ENCODE results near the gene SF3A2. TPM values are rescaled to one million over a fixed set of nuclear protein-coding genes. Genes with fewer than 3 reads are reported as not detected.
A peak's percentile ranks its signal among the peaks of the same experiment; 100 is the strongest.

The SF3A2 gene, protein sequence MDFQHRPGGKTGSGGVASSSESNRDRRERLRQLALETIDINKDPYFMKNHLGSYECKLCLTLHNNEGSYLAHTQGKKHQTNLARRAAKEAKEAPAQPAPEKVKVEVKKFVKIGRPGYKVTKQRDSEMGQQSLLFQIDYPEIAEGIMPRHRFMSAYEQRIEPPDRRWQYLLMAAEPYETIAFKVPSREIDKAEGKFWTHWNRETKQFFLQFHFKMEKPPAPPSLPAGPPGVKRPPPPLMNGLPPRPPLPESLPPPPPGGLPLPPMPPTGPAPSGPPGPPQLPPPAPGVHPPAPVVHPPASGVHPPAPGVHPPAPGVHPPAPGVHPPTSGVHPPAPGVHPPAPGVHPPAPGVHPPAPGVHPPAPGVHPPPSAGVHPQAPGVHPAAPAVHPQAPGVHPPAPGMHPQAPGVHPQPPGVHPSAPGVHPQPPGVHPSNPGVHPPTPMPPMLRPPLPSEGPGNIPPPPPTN
- total RNA-seq (10 to 100 TPM; 29.2 to 32.2 TPM), polyA plus RNA-seq (ENCODE audit: insufficient read length in 2 of 2) (10 to 100 TPM; 80.5 to 97.8 TPM)
- long read RNA-seq, donor 1, transcript SF3A2-201 (9 exons, 1,963 nt) = major isoform, 19 of 20 reads
- long read RNA-seq, donor 1, partial matches to known transcripts = 0 of 20 reads
- long read RNA-seq, donor 1, other reads (novel, unspliced or antisense) = 0 of 20 reads
- long read RNA-seq, donor 2, transcript SF3A2-201 (9 exons, 1,963 nt) = major isoform, 11 of 12 reads
- long read RNA-seq, donor 2, partial matches to known transcripts = 0 of 12 reads
- long read RNA-seq, donor 2, other reads (novel, unspliced or antisense) = 0 of 12 reads
- long read RNA-seq, donor 3, transcript SF3A2-201 (9 exons, 1,963 nt) = major isoform, 15 of 23 reads
- long read RNA-seq, donor 3, partial matches to known transcripts = 7 of 23 reads
- long read RNA-seq, donor 3, other reads (novel, unspliced or antisense) = 0 of 23 reads
- long read RNA-seq, donor 4, transcript SF3A2-201 (9 exons, 1,963 nt) = major isoform, 32 of 47 reads
- long read RNA-seq, donor 4, transcript SF3A2-207 (5 exons, 724 nt) = minor isoform, 5 of 47 reads
- long read RNA-seq, donor 4, partial matches to known transcripts = 8 of 47 reads
- long read RNA-seq, donor 4, other reads (novel, unspliced or antisense) = 0 of 47 reads

DNA sequence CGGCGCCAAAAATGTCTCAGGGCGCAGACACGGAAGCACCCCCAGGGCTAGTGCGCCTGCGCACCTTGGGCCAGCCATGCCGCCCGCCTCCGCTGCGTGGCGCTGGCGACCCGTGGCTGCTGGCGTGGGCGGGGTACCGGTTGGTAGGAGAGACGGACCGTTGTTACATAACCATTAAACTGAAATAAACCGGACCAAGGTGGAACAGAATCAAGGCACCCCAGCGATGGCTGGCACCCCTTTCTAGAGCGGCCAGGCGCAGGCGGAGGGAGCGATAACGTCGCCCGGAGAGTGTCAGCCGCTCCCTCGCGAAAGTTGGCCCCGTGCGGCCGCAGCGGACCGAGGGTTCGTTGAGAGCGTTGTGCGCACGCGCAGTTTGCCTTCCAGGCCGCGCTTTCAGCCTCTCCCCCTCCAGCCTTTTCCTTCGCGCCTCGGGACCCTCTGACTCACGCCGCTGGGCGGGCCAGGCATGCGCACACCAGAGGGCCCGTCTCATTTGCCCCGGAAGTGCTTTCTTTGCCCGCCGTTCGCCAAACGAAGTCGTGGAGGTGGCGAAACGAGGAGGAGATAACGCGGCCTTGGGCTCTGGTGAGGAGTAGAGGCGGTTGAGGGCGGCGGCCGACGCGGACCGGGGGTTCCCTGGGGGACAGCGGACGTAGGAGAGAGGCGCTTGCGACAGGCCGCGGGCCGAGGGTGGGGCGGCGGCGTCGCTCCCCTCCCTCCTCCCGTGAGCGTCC, at the start of gene SF3A2, which contains the start of gene PLEKHJ1:
SF3A2 (plus strand) TSS at position 511 of the 737 bp plus-strand sequence. CDS start 6,595 bp downstream, outside the sequence.
PLEKHJ1 (minus strand) TSS at position 16 of the 737 bp plus-strand sequence. CDS start 81 bp downstream, outside the sequence.
- H3K4me1 ChIP-seq (ENCODE audit: control insufficient read depth, insufficient read depth, low read length) = peaks cover 66% of the 10 kb centered on the region
- no peaks in the 10 kb centered on the region for H3K27me3 ChIP-seq (ENCODE audit: control insufficient read depth, insufficient read depth, low read length)
- peaks cover 60% of the 10 kb centered on the region for H3K36me3 ChIP-seq (ENCODE audit: control insufficient read depth, insufficient read depth, low read length)
- H3K9me3 ChIP-seq (ENCODE audit: control insufficient read depth, insufficient read depth, low read length) = no peaks in the 10 kb centered on the region
- WGBS (ENCODE audit: insufficient coverage) = under 1% methylated on average over 78 of the region's 80 CpGs
- peak within 1 kb of the TSS; percentile 68 for H3K4me3 ChIP-seq (ENCODE audit: low read depth, low read length)
- peak; percentile 94 to 100 (median 96) for DNase-seq (ENCODE audit: low read depth in 4 of 6, low spot score in 6 of 6)
- H3K27ac ChIP-seq (ENCODE audit: low read depth, low read length) = peak within 1 kb of the TSS; percentile 98

DNA sequence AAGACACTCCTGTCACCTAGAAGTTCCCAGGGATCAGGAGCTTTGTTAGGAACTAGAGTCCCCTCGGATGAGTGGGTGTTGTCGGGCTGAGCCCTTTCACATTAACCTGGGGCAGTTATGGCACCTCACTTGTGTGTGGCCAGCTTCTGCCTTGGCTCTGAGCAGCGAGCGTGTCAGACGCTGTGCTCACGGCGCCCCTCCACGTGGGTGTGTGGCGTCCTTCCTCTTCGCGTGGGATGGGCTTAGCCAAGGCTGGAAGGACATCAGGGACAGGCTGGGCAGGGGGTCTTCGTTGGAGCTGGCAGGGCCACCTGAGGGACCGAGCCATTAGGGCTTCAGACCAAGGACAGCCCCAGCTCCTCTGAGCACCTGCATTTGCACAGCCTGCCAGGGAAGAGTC, 49.5 kb upstream of the SF3A2 start:
- Histone ChIP-seq H3K36me3 (ENCODE audit: control insufficient read depth, insufficient read depth, low read length) (peaks cover 100% of the 10 kb centered on the region), H3K9me3 (ENCODE audit: control insufficient read depth, insufficient read depth, low read length) (no peaks in the 10 kb centered on the region), H3K4me1 (ENCODE audit: control insufficient read depth, insufficient read depth, low read length) (peaks cover 22% of the 10 kb centered on the region), H3K27me3 (ENCODE audit: control insufficient read depth, insufficient read depth, low read length) (no peaks in the 10 kb centered on the region), H3K27ac (ENCODE audit: low read depth, low read length) (peak overlapping the region; percentile 54), H3K4me3 (ENCODE audit: low read depth, low read length) (no peak overlapping the region)
- WGBS (ENCODE audit: insufficient coverage) = 92% methylated on average over 13 of the region's 13 CpGs
- DNase-seq (ENCODE audit: low read depth in 4 of 6, low spot score in 6 of 6) = no peak

DNA sequence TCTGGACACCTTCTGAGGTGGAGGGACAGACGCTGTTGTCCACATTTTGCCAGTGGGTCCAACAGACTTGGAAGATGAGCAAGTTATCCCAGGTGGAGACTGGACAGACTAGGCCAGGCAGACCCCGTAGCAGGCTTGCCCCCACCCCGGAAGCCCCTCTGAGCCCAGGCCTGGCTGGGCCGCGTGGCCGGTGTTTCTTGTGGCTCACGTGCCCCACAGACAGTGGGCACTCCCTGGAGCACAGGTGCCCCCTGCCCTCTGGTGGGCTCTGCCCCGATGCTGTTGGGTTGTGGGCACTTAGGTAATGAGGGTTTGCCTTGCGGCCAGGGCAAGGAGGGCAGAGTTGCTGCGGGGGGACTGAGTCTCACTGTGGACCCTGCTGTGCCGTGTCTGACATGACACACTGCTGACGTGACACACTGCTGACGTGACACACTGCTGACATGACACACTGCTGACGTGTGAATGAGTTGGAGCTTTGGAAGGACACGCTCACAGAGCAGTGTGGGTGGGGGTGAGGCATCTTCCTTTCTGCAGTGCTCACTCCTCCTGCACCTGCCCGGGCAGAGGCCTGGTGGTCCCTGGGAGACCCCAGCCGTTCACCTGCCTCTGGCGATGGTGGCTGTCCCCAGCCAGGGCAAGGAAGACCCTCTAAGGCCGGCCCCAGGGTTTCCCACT, 47.8 kb upstream of the SF3A2 start:
- no peak overlapping the region for H3K4me3 ChIP-seq (ENCODE audit: low read depth, low read length)
- no peak for DNase-seq (ENCODE audit: low read depth in 4 of 6, low spot score in 6 of 6)
- H3K27ac ChIP-seq (ENCODE audit: low read depth, low read length) = no peak overlapping the region
- peaks cover 100% of the 10 kb centered on the region for H3K36me3 ChIP-seq (ENCODE audit: control insufficient read depth, insufficient read depth, low read length)
- H3K9me3 ChIP-seq (ENCODE audit: control insufficient read depth, insufficient read depth, low read length) = no peaks in the 10 kb centered on the region
- H3K27me3 ChIP-seq (ENCODE audit: control insufficient read depth, insufficient read depth, low read length) = no peaks in the 10 kb centered on the region
- H3K4me1 ChIP-seq (ENCODE audit: control insufficient read depth, insufficient read depth, low read length) = peaks cover 14% of the 10 kb centered on the region
- 96% methylated on average over 15 of the region's 19 CpGs for WGBS (ENCODE audit: insufficient coverage)

DNA sequence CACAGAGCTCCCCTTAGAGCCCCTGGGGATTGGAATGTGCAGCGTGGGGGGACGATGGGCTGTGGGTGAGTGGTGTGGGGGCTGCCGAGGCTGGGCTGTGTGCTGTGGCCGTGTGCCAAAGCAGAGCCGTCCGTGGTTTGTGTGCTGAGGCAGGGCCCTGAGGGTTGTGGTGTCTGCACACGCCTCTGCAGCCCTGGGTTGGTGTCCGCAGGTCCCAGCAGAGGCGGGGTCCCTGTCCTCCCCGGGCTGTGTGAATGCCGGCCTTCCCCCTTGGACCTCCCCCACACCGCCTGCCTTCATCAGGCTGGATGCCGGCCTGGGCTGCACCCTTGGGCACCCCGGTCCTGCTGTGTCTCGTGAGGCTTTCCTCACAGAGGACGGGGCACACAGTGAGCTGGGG, 46.7 kb upstream of the SF3A2 start:
- no peak overlapping the region for H3K4me3 ChIP-seq (ENCODE audit: low read depth, low read length)
- no peak overlapping the region for H3K27ac ChIP-seq (ENCODE audit: low read depth, low read length)
- H3K4me1 ChIP-seq (ENCODE audit: control insufficient read depth, insufficient read depth, low read length) = peaks cover 14% of the 10 kb centered on the region
- no peaks in the 10 kb centered on the region for H3K27me3 ChIP-seq (ENCODE audit: control insufficient read depth, insufficient read depth, low read length)
- WGBS (ENCODE audit: insufficient coverage) = 96% methylated on average over 14 of the region's 16 CpGs
- H3K36me3 ChIP-seq (ENCODE audit: control insufficient read depth, insufficient read depth, low read length) = peaks cover 100% of the 10 kb centered on the region
- DNase-seq (ENCODE audit: low read depth in 4 of 6, low spot score in 6 of 6) = no peak
- no peaks in the 10 kb centered on the region for H3K9me3 ChIP-seq (ENCODE audit: control insufficient read depth, insufficient read depth, low read length)

DNA sequence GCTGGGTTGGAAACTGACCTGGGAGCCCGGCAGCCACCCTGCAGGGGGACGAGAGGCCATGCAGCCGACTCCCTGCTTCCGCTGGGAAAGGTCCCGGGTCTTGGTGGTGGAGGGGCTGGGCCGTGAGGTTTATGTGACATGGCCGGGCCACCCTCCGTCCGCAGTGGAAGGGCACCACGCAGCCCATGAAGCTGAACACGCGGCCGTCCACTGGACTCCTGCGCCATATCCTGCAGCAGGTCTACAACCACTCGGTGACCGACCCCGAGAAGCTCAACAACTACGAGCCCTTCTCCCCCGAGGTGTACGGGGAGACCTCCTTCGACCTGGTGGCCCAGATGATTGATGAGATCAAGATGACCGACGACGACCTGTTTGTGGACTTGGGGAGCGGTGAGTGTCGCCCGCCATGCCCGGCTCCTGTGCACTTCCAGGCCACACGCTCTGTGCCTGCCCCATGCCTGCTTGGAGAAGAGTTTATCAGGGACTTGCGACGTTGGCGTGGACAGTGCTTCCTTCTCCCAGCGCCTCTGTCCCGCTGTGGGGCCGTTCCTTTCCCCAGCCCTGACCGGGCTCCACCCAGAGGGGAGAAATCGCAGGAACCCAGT, 45.7 kb upstream of the SF3A2 start:
- DNase-seq (ENCODE audit: low read depth in 4 of 6, low spot score in 6 of 6) = no peak
- H3K27me3 ChIP-seq (ENCODE audit: control insufficient read depth, insufficient read depth, low read length) = no peaks in the 10 kb centered on the region
- no peak overlapping the region for H3K4me3 ChIP-seq (ENCODE audit: low read depth, low read length)
- H3K36me3 ChIP-seq (ENCODE audit: control insufficient read depth, insufficient read depth, low read length) = peaks cover 100% of the 10 kb centered on the region
- H3K4me1 ChIP-seq (ENCODE audit: control insufficient read depth, insufficient read depth, low read length) = peaks cover 10% of the 10 kb centered on the region
- H3K9me3 ChIP-seq (ENCODE audit: control insufficient read depth, insufficient read depth, low read length) = no peaks in the 10 kb centered on the region
- WGBS (ENCODE audit: insufficient coverage) = 94% methylated on average over 37 of the region's 37 CpGs
- H3K27ac ChIP-seq (ENCODE audit: low read depth, low read length) = no peak overlapping the region

DNA sequence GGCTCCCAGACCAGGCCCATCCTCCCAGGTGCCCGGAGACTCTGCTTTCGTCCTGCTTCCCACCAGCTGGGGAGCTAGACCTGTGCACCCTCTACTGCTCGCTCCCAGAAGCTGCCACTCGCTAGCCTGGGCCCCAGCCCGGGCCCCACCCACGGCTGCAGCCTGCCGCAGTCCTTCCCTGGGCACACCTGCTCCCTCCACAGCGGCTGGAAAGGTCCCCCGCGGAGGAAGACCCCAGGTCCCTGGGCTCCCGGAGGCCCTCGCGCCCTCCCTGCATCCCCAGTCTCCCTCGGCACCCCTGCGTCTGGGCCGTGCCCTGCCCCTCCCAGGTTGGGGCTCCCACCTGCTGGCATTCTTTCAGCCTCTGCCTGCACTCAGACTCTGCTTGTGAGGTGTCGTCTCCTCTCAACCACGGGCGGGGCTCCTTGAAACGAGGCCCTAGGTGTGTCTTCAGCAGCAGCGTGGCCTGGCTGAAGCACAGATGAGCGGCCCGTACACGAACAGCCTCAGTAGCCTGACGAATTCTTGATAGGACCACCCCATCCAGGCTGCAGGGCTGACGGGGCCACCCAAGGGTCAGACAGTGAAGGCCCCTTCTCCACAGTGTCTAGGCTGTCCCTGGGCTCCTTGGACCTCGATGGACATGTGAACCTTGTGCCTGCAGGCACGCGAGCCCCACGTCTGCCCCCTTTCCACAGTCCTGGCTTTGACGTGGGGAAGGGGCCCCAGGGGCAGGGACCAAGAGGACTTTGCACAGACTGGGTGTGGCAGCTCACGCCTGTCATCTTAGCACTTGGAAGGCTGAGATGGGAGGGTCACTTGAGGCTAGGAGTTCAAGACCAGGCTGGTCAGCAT, 44.9 kb upstream of the SF3A2 start:
- Histone ChIP-seq H3K27ac (ENCODE audit: low read depth, low read length) (no peak overlapping the region), H3K36me3 (ENCODE audit: control insufficient read depth, insufficient read depth, low read length) (peaks cover 100% of the 10 kb centered on the region), H3K4me3 (ENCODE audit: low read depth, low read length) (no peak overlapping the region), H3K27me3 (ENCODE audit: control insufficient read depth, insufficient read depth, low read length) (no peaks in the 10 kb centered on the region), H3K4me1 (ENCODE audit: control insufficient read depth, insufficient read depth, low read length) (peaks cover 3% of the 10 kb centered on the region), H3K9me3 (ENCODE audit: control insufficient read depth, insufficient read depth, low read length) (no peaks in the 10 kb centered on the region)
- WGBS (ENCODE audit: insufficient coverage) = 94% methylated on average over 32 of the region's 32 CpGs
- no peak for DNase-seq (ENCODE audit: low read depth in 4 of 6, low spot score in 6 of 6)

DNA sequence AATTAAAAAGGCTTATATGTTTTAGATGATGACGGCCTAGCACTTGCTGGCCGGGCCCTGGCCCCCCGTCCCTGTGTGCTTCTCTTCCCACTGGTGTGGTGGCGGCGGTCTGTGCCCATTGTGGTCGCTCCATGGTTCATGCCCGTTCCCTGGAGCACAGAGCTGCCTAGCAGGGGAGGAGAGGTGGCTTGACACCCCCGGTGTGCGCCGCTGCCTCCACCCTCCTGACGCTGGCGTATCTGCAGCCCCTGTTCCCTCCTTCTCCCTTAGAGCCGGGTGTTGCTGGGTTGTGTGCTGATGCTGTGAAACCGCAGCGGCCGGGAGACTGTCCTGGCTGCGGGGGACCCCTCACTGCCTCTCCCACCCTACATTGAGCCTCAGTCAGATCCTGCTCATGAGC, 43.8 kb upstream of the SF3A2 start:
- Histone ChIP-seq H3K4me1 (ENCODE audit: control insufficient read depth, insufficient read depth, low read length) (no peaks in the 10 kb centered on the region), H3K27ac (ENCODE audit: low read depth, low read length) (no peak overlapping the region), H3K9me3 (ENCODE audit: control insufficient read depth, insufficient read depth, low read length) (no peaks in the 10 kb centered on the region), H3K36me3 (ENCODE audit: control insufficient read depth, insufficient read depth, low read length) (peaks cover 100% of the 10 kb centered on the region), H3K4me3 (ENCODE audit: low read depth, low read length) (no peak overlapping the region), H3K27me3 (ENCODE audit: control insufficient read depth, insufficient read depth, low read length) (no peaks in the 10 kb centered on the region)
- 97% methylated on average over 6 of the region's 17 CpGs for WGBS (ENCODE audit: insufficient coverage)
- no peak for DNase-seq (ENCODE audit: low read depth in 4 of 6, low spot score in 6 of 6)

DNA sequence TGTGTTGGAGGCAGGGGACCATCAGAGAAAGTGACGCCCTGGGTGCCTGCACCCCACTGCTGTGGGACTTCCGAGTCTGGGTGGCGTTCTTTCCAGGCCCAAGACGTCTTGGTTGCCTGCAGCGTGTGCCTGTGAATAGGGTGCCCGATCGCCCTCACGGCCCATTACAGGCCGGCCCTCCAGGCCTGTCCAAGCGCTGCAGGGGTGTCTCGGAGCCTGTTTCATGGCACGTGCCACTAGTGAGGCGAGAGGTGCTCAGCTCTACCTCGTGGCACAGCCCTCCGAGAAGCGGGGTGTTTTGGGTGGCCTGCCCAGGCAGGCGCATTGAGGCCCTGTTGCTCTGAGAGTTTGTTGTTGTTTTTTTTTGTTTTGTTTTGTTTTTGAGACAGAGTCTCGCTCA, 42.8 kb upstream of the SF3A2 start:
- Histone ChIP-seq H3K36me3 (ENCODE audit: control insufficient read depth, insufficient read depth, low read length) (peaks cover 100% of the 10 kb centered on the region), H3K4me1 (ENCODE audit: control insufficient read depth, insufficient read depth, low read length) (no peaks in the 10 kb centered on the region), H3K9me3 (ENCODE audit: control insufficient read depth, insufficient read depth, low read length) (no peaks in the 10 kb centered on the region), H3K4me3 (ENCODE audit: low read depth, low read length) (no peak overlapping the region), H3K27me3 (ENCODE audit: control insufficient read depth, insufficient read depth, low read length) (no peaks in the 10 kb centered on the region), H3K27ac (ENCODE audit: low read depth, low read length) (no peak overlapping the region)
- DNase-seq (ENCODE audit: low read depth in 4 of 6, low spot score in 6 of 6) = no peak
- 98% methylated on average over 18 of the region's 18 CpGs for WGBS (ENCODE audit: insufficient coverage)
